Endodermal cell (in vitro differentiated cells): Measurements from ENCODE around the gene CEACAM6. TPM values are rescaled to one million over a fixed set of nuclear protein-coding genes. Genes with fewer than 3 reads are reported as not detected.

Source experiments
- DNase-seq: peaks from one replicate; pipeline ENCODE4 v3.0.0-alpha.2; 2017
- H3K27ac ChIP-seq: 2 replicates; pipeline ENCODE4 v1.5.1; 2013; ENCODE audit warnings: mild to moderate bottlenecking, low read depth, low read length, moderate library complexity
- H3K27me3 ChIP-seq: 2 replicates; pipeline ENCODE4 v1.6.1; 2013; ENCODE audit warnings: mild to moderate bottlenecking, low read length, moderate library complexity; ENCODE audit not compliant: insufficient read depth, control insufficient read depth, poor library complexity, severe bottlenecking
- H3K36me3 ChIP-seq: 2 replicates; pipeline ENCODE4 v1.7.0; 2013; ENCODE audit warnings: mild to moderate bottlenecking, low read length, moderate library complexity; ENCODE audit not compliant: control insufficient read depth, insufficient read depth
- H3K4me1 ChIP-seq: one replicate; pipeline ENCODE4 v1.7.0; 2013; ENCODE audit warnings: low read length; ENCODE audit not compliant: control insufficient read depth, insufficient read depth
- H3K4me3 ChIP-seq: 2 replicates; pipeline ENCODE4 v1.5.1; 2013; ENCODE audit warnings: mild to moderate bottlenecking, low read length, moderate library complexity
- H3K9ac ChIP-seq: 2 replicates; pipeline ENCODE4 v1.6.1; 2013; ENCODE audit warnings: mild to moderate bottlenecking, low read length, moderate library complexity; ENCODE audit not compliant: poor library complexity, severe bottlenecking; ENCODE audit errors: extremely low read depth
- H3K9me3 ChIP-seq: 2 replicates; pipeline ENCODE4 v1.6.1; 2013; ENCODE audit warnings: mild to moderate bottlenecking, low read length, moderate library complexity; ENCODE audit not compliant: control insufficient read depth
- H3K27ac Mint-ChIP-seq: 2 replicates; pipeline ENCODE4 v1.8.0; 2020; ENCODE audit warnings: mixed read lengths
- H3K27me3 Mint-ChIP-seq: 2 replicates; pipeline ENCODE4 v1.8.0; 2021; ENCODE audit warnings: mild to moderate bottlenecking, mixed read lengths; ENCODE audit not compliant: insufficient read depth
- H3K36me3 Mint-ChIP-seq: 2 replicates; pipeline ENCODE4 v1.8.0; 2020; ENCODE audit warnings: low read depth, mixed read lengths
- H3K4me1 Mint-ChIP-seq: 2 replicates; pipeline ENCODE4 v1.8.0; 2020; ENCODE audit warnings: mixed read lengths
- H3K4me3 Mint-ChIP-seq: 2 replicates; pipeline ENCODE4 v1.8.0; 2020; ENCODE audit warnings: mild to moderate bottlenecking, moderate library complexity, mixed read lengths
- H3K9me3 Mint-ChIP-seq: 2 replicates; pipeline ENCODE4 v1.8.0; 2020; ENCODE audit warnings: mild to moderate bottlenecking, mixed read lengths
- WGBS, 2 experiments: methylation state at CpG; one replicate each; pipeline versions ENCODE4 v1.1.5 to v1.1.7; 2013; ENCODE audit warnings: missing lambda C conversion rate in 2 of 2, mixed read lengths in 1 of 2; ENCODE audit not compliant: insufficient coverage in 1 of 2, insufficient read length in 1 of 2; 5-methylcytosine and 5-hydroxymethylcytosine counted together
- total RNA-seq, 2 donors: library from RNA; stranded (reverse); fragmentation: NEBNext Ultra II Directional in 1 of 2; extraction: Animal tissue kit (Norgen Biotek cat#: 25700) in 1 of 2; gene quantifications; 2 replicates in 1 of 2; 3 replicates in 1 of 2; pipeline ENCODE4 v1.2.1, GENCODE V29; 2021
- TF ChIP-seq, protein P1 (sequence below): fragments of 200-600 bp; sonication (generic); conservative IDR thresholded peaks from 2 replicates; pipeline ENCODE4 v1.5.0; 2021; ENCODE audit warnings: antibody characterized with exemption, mild to moderate bottlenecking

CEACAM6 gene
- total RNA-seq, 2 donors from 2014 or later = not detected

DNA sequence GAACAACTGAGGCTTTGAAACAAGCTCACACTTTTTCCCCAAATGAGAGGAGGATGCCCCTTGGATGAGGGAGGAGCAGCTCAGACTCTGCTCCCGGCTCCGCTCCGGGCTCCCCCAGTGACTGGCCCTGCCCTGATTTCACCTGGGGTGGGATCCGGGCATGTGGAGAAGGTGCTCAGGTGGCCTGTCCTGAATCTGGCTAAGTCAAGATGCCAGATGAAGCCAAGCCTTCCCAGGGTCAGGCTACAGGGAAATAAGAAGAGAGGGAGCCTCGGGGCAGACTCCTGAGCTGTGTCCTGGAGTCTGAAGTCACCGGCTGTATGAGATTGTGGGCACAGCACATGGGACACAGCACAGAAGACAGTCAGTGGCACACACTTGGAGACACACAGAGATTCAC is 36.6 kb upstream of the CEACAM6 start:
- DNase-seq = no peak
- no peak overlapping the region for H3K4me3 ChIP-seq
- Mint-ChIP-seq H3K27me3 (no peaks in the 10 kb centered on the region), H3K36me3 (peaks cover 2% of the 10 kb centered on the region), H3K4me1 (no peaks in the 10 kb centered on the region), H3K27ac (no peak overlapping the region), H3K4me3 (no peak overlapping the region), H3K9me3 (peaks cover 87% of the 10 kb centered on the region)
- no peaks in the 10 kb centered on the region for H3K4me1 ChIP-seq
- H3K9me3 ChIP-seq = no peaks in the 10 kb centered on the region
- peaks cover 4% of the 10 kb centered on the region for H3K27me3 ChIP-seq
- 69 to 85% methylated on average over 5 to 6 of the region's 6 CpGs for WGBS, 2 experiments
- no peak overlapping the region for H3K27ac ChIP-seq
- H3K36me3 ChIP-seq = no peaks in the 10 kb centered on the region
- TF ChIP-seq, protein P1, sequence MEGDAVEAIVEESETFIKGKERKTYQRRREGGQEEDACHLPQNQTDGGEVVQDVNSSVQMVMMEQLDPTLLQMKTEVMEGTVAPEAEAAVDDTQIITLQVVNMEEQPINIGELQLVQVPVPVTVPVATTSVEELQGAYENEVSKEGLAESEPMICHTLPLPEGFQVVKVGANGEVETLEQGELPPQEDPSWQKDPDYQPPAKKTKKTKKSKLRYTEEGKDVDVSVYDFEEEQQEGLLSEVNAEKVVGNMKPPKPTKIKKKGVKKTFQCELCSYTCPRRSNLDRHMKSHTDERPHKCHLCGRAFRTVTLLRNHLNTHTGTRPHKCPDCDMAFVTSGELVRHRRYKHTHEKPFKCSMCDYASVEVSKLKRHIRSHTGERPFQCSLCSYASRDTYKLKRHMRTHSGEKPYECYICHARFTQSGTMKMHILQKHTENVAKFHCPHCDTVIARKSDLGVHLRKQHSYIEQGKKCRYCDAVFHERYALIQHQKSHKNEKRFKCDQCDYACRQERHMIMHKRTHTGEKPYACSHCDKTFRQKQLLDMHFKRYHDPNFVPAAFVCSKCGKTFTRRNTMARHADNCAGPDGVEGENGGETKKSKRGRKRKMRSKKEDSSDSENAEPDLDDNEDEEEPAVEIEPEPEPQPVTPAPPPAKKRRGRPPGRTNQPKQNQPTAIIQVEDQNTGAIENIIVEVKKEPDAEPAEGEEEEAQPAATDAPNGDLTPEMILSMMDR = no peak
- H3K9ac ChIP-seq = no peak overlapping the region

DNA sequence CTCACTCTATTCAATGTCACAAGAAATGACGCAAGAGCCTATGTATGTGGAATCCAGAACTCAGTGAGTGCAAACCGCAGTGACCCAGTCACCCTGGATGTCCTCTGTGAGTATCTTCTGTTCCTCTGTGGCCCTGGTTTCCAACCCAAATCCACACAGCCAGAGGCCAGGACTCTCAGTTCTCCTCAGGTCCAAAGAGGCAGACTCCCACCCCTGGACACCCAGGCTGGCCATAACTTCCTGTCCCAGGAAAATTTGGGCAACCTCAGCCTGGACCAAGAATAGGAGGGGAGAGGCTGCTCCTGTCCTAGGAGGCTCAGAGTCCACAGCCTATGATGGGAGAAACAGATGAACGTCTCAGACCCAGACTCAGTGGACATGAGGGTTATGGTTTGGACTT is 35.2 kb upstream of the CEACAM6 start:
- Mint-ChIP-seq H3K27me3 (no peaks in the 10 kb centered on the region), H3K27ac (no peak overlapping the region), H3K4me3 (no peak overlapping the region), H3K9me3 (peaks cover 85% of the 10 kb centered on the region), H3K36me3 (peaks cover 2% of the 10 kb centered on the region), H3K4me1 (no peaks in the 10 kb centered on the region)
- Histone ChIP-seq H3K9me3 (no peaks in the 10 kb centered on the region), H3K4me1 (no peaks in the 10 kb centered on the region), H3K27me3 (peaks cover 3% of the 10 kb centered on the region), H3K36me3 (no peaks in the 10 kb centered on the region), H3K27ac (no peak overlapping the region), H3K4me3 (no peak overlapping the region), H3K9ac (no peak overlapping the region)
- 81 to 87% methylated on average over 2 of the region's 3 CpGs for WGBS, 2 experiments
- TF ChIP-seq, protein P1 = no peak
- no peak for DNase-seq

DNA sequence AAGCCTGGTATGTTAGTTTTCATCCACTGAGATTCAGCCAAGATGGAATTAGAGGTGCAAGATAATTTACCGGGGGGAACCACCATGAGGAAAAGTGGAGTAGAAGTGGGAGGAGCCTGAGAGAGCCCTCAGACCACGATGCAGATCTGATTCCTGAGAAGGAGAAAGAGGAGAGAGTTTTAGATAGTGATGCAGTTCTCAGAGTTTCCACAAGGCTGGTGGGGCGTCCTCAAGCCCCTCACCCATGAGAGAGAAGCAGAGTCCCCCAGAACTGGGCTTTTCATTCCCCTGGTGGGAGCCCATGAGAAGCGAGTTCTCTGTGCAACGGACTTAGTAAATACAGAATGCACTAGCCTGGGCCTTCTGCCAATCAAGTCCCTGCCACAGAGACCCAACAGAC is 28.8 kb upstream of the CEACAM6 start:
- H3K36me3 Mint-ChIP-seq = no peaks in the 10 kb centered on the region
- no peak overlapping the region for H3K27ac ChIP-seq

More for the DNA sequence above, 28.8 kb upstream of the CEACAM6 start:
- TF ChIP-seq, protein P1 = peak; percentile 10
- Histone ChIP-seq H3K9ac (no peak overlapping the region), H3K27me3 (peaks cover 7% of the 10 kb centered on the region), H3K4me3 (no peak overlapping the region), H3K36me3 (no peaks in the 10 kb centered on the region), H3K9me3 (no peaks in the 10 kb centered on the region), H3K4me1 (no peaks in the 10 kb centered on the region)
- peaks cover 77% of the 10 kb centered on the region for H3K9me3 Mint-ChIP-seq
- WGBS, 2 experiments = 45 to 79% methylated on average over 3 to 5 of the region's 5 CpGs
- H3K4me3 Mint-ChIP-seq = no peak overlapping the region
- no peaks in the 10 kb centered on the region for H3K4me1 Mint-ChIP-seq
- DNase-seq = peak; percentile 50
- H3K27ac Mint-ChIP-seq = no peak overlapping the region
- no peaks in the 10 kb centered on the region for H3K27me3 Mint-ChIP-seq
